Uterus (tissue), 4 donors: Measurements from ENCODE around the gene EDAR. TPM values are rescaled to one million over a fixed set of nuclear protein-coding genes. Genes with fewer than 3 reads are reported as not detected.

Source experiments
- DNase-seq, 2 donors: peaks; one replicate each; pipeline ENCODE4 v3.0.0-alpha.2; 2019 to 2020
- H3K27ac ChIP-seq, 2 donors: fragments of 200-600 bp; sonication (generic); 1 replicate in 1 of 2; 2 replicates in 1 of 2; pipeline ENCODE4 v1.5.1; 2016 to 2018
- H3K27me3 ChIP-seq, 2 donors: fragments of 200-600 bp; sonication (generic); one replicate each; pipeline ENCODE4 v1.5.1; 2018 to 2019; ENCODE audit warnings: control low read depth in 1 of 2
- H3K36me3 ChIP-seq, 2 donors: fragments of 200-600 bp; sonication (generic); one replicate each; pipeline ENCODE4 v1.5.1; 2019; ENCODE audit warnings: control low read depth in 1 of 2
- H3K4me1 ChIP-seq, 2 donors: fragments of 200-600 bp; sonication (generic); one replicate each; pipeline ENCODE4 v1.5.1; 2018 to 2019; ENCODE audit warnings: control low read depth in 1 of 2
- H3K4me3 ChIP-seq, 2 donors: fragments of 200-600 bp; sonication (generic); 1 replicate in 1 of 2; 2 replicates in 1 of 2; pipeline ENCODE4 v1.5.1; 2018 to 2019; ENCODE audit warnings: mild to moderate bottlenecking in 1 of 2
- H3K9me3 ChIP-seq, 2 donors: fragments of 200-600 bp; sonication (generic); one replicate each; pipeline ENCODE4 v1.5.1; 2019; ENCODE audit warnings: control low read depth in 1 of 2
- POLR2A ChIP-seq, 2 donors: fragments of 450-650 bp; IDR thresholded peaks; one replicate each; pipeline ENCODE4 v1.6.1; 2016; ENCODE audit warnings: antibody characterized with exemption in 2 of 2, mild to moderate bottlenecking in 1 of 2, moderate library complexity in 1 of 2
- intact Hi-C: fragments of 100-400 bp; cut with DNase I; formaldehyde crosslinking; loops from one replicate; pipeline ENCODE4 v1.15.1; 2023; ENCODE audit warnings: low total_unique reads
- total RNA-seq, 4 donors: library from RNA; depleted of rRNA in 3 of 4; stranded (reverse); fragments of >200 nt in 3 of 4; gene quantifications; one replicate each; pipeline versions ENCODE4 v1.1.0 to v1.2.4, GENCODE V29; 2014 to 2023
- TF ChIP-seq, protein P1 (sequence below), 4 experiments: fragments of 200-600 bp in 2 of 4; fragments of 450-650 bp in 2 of 4; sonication (generic) in 2 of 4; IDR thresholded peaks; one replicate each; pipeline ENCODE4 v1.5.1; 2016 to 2019; ENCODE audit warnings: antibody characterized with exemption in 4 of 4, mild to moderate bottlenecking in 2 of 4, moderate library complexity in 1 of 4
- donor health status: DM: yes; HTN: yes; CAD: no.

Gene EDAR
- total RNA-seq, 4 donors from 2014 or later: 0.62 TPM; not detected in 3

GRCh38 chr2:109027702-109028101, 38.7 kb upstream of the EDAR start:
- Histone ChIP-seq H3K36me3 (no peaks in the 10 kb centered on the region), H3K9me3 (no peaks in the 10 kb centered on the region), H3K4me3 (no peak overlapping the region), H3K27ac (no peak overlapping the region), H3K27me3 (no peaks in the 10 kb centered on the region), H3K4me1 (no peaks in the 10 kb centered on the region)
- intact Hi-C loops: no loop called here
- no peak for DNase-seq
- TF ChIP-seq, protein P1, sequence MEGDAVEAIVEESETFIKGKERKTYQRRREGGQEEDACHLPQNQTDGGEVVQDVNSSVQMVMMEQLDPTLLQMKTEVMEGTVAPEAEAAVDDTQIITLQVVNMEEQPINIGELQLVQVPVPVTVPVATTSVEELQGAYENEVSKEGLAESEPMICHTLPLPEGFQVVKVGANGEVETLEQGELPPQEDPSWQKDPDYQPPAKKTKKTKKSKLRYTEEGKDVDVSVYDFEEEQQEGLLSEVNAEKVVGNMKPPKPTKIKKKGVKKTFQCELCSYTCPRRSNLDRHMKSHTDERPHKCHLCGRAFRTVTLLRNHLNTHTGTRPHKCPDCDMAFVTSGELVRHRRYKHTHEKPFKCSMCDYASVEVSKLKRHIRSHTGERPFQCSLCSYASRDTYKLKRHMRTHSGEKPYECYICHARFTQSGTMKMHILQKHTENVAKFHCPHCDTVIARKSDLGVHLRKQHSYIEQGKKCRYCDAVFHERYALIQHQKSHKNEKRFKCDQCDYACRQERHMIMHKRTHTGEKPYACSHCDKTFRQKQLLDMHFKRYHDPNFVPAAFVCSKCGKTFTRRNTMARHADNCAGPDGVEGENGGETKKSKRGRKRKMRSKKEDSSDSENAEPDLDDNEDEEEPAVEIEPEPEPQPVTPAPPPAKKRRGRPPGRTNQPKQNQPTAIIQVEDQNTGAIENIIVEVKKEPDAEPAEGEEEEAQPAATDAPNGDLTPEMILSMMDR (IDR thresholded peaks at IDR 0.05): no peak
- no peak for TF ChIP-seq POLR2A (IDR thresholded peaks at IDR 0.05)

- no peak overlapping the region for H3K4me3 ChIP-seq
- no peaks in the 10 kb centered on the region for H3K4me1 ChIP-seq
- H3K27me3 ChIP-seq: no peaks in the 10 kb centered on the region
- no peaks in the 10 kb centered on the region for H3K9me3 ChIP-seq
- H3K36me3 ChIP-seq: no peaks in the 10 kb centered on the region
- TF ChIP-seq, protein P1 (IDR thresholded peaks at IDR 0.05): no peak
- TF ChIP-seq POLR2A (IDR thresholded peaks at IDR 0.05): no peak
- intact Hi-C loops: no loop called here
- no peak for DNase-seq
- H3K27ac ChIP-seq: no peak overlapping the region
Measured at GRCh38 chr2:109024477-109024876, 35.5 kb upstream of the EDAR start.

DNA sequence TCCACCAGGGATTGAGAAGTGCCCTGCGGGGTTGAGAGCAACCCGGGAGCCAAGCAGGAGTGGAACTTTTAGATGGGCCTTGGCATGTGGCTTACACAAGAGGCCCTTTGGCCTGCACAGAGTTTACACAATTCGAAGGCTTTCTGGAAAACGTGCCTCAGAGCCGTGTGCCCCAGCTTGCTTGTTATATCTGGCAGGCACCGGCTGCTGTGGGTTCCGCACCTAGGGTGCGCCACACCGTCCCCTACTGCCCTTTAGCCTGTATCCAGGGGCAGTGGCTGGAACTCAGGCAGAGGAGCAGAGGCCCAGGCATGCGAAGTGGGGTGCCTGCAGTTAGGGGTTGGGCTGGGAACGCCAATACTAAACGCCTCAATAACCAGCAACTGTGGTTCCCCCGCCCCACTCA, 32.9 kb upstream of the EDAR start:
- no peaks in the 10 kb centered on the region for H3K36me3 ChIP-seq
- TF ChIP-seq, protein P1 (IDR thresholded peaks at IDR 0.05): no peak
- TF ChIP-seq POLR2A (IDR thresholded peaks at IDR 0.05): no peak
- no peak overlapping the region for H3K27ac ChIP-seq
- H3K4me3 ChIP-seq: no peak overlapping the region
- intact Hi-C loops: no loop called here
- no peaks in the 10 kb centered on the region for H3K27me3 ChIP-seq
- no peaks in the 10 kb centered on the region for H3K4me1 ChIP-seq
- H3K9me3 ChIP-seq: no peaks in the 10 kb centered on the region
- no peak for DNase-seq

DNA sequence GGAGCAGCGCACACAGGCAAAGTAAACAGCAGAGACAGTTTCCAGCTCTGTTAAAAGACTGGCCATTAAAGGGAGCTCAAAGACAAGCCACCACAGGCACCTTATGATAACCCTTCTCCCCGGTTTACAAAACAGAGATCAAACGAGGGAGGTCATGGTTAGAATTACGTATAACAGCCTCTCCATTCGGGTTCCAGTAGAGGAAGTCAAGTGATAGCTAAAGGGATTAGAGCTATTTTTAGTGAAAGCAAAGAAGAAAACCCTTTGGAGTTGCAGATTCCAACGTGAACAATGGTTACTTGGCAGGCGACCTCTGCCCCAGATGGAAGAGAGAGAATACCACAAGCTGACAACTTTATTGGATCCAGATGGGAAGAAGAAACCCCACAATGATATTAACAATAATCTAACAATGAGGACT, 31.2 kb upstream of the EDAR start:
- TF ChIP-seq, protein P1 (IDR thresholded peaks at IDR 0.05): no peak
- no peak for TF ChIP-seq POLR2A (IDR thresholded peaks at IDR 0.05)
- H3K4me1 ChIP-seq: no peaks in the 10 kb centered on the region
- H3K4me3 ChIP-seq: no peak overlapping the region
- no peaks in the 10 kb centered on the region for H3K27me3 ChIP-seq
- intact Hi-C loops: no loop called here
- H3K36me3 ChIP-seq: no peaks in the 10 kb centered on the region
- no peaks in the 10 kb centered on the region for H3K9me3 ChIP-seq
- no peak overlapping the region for H3K27ac ChIP-seq
- DNase-seq: no peak

DNA sequence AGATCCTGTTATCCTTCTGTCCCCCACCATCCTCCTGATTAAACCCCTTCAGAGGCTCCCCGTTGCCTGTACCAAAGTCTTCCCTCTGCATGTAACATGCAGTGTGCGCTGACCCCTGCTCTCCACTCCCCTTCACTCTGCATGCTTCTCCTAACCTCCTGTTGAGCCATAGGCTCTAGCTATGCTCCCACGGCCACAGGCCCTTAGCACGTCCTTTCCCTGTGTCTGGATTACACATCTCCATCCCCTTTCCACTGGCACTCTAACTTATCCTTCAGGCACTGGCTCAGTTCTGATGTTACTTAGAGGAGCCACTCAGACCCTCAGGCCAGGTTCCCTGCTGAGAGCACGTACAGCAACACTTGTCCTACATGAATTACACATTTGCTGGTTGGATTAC, 29.4 kb upstream of the EDAR start:
- Histone ChIP-seq H3K36me3 (no peaks in the 10 kb centered on the region), H3K27ac (no peak overlapping the region), H3K4me1 (no peaks in the 10 kb centered on the region), H3K9me3 (no peaks in the 10 kb centered on the region), H3K4me3 (no peak overlapping the region), H3K27me3 (no peaks in the 10 kb centered on the region)
- no peak for DNase-seq
- TF ChIP-seq, protein P1 (IDR thresholded peaks at IDR 0.05): no peak
- no peak for TF ChIP-seq POLR2A (IDR thresholded peaks at IDR 0.05)
- intact Hi-C loops: no loop called here
